GM21717 (cell line): Measurements from ENCODE around the gene ICAM4.

ENCODE experiments used
- ATAC-seq: cut with Tn5 transposase; IDR thresholded peaks from one replicate; pipeline ENCODE4 v1.9.1; 2021; ENCODE audit warnings: mild to moderate bottlenecking, moderate library complexity; ENCODE audit not compliant: unreplicated experiment

Gene ICAM4

DNA sequence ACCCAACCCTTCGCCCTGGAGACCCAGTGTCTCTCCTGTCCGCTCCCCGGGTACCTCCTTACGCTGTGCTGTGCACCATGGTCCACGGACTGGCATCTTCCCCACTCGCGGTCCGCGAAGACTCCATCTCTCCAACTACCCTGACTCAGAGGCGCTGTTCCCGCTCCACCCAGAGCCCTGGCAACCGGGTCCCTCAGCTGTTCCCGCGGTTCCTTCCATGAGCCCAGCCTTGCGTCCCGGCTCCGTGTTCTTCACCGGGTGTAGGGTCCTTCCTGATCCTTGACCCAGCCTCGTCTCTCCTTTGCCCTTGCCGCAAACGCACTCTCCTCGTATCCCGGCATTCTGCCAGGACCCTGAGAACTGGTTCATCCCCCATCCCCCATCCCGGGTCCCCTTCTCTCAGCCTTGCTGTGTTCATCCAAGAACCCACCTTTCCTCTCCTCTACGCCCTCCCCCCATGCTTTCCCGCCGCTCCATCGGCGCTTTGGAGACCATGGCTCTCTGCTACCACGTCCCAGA is 3.7 kb downstream of the ICAM4 start:
- no peak for ATAC-seq

DNA sequence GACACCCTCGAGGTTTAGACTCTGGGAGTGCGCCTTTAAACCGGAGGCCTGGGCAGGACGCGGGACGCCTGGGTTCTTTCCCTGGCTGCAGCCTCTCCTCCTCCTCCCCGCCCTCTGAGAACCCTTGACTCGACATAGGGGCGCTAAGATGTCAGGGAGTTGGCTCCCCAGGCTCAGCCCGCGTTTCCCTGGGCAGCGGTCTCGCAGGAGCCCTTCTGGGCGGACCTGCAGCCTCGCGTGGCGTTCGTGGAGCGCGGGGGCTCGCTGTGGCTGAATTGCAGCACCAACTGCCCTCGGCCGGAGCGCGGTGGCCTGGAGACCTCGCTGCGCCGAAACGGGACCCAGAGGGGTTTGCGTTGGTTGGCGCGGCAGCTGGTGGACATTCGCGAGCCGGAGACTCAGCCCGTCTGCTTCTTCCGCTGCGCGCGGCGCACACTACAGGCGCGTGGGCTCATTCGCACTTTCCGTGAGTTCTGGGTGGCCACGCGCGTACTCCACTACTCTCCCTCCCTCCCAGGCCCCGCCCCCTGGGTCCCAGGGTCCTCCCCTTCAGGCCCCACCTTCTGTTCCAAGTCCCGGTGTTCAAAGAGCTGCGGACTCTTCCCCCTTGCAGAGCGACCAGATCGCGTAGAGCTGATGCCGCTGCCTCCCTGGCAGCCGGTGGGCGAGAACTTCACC is 4.3 kb downstream of the ICAM4 start:
- ATAC-seq = no peak

GRCh38 chr19:10291554-10292205 is 4.9 kb downstream of the ICAM4 start:
- ATAC-seq = peak; percentile 1

GRCh38 chr19:10292206-10292788 is 5.5 kb downstream of the ICAM4 start:
- peak; percentile 34 for ATAC-seq

DNA sequence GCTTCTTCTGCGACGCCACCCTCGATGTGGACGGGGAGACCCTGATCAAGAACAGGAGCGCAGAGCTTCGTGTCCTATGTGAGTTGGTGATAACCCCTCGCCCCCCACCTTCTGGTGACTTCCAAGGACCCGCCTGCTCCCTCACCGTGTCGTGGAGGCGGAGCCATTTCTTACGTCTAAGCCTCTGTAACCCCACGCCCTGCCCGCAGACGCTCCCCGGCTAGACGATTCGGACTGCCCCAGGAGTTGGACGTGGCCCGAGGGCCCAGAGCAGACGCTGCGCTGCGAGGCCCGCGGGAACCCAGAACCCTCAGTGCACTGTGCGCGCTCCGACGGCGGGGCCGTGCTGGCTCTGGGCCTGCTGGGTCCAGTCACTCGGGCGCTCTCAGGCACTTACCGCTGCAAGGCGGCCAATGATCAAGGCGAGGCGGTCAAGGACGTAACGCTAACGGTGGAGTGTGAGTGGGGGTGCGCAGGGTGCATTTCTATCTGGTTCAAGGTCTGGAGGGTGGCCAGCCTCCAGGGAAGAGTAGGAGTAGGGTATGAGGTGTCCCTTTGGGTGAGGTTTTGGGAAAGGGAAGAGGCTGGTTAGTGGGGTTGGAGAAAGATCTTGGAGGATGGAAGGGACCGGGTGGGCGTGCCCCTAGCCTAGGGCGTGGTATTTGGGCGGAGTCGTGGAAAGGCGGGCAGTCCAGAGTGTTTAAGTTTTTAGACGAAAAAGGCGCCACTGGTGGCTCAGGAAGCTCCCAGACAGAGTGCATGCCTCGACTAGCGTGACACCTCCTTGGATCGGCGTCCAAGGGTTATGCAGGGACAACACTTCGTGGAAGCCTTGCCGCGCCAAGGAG is 6.3 kb downstream of the ICAM4 start:
- ATAC-seq = no peak

GRCh38 chr19:10293637-10294367 is 7.0 kb downstream of the ICAM4 start:
- no peak for ATAC-seq

- no peak for ATAC-seq
Observed at GRCh38 chr19:10294368-10294697, 7.6 kb downstream of the ICAM4 start.

DNA sequence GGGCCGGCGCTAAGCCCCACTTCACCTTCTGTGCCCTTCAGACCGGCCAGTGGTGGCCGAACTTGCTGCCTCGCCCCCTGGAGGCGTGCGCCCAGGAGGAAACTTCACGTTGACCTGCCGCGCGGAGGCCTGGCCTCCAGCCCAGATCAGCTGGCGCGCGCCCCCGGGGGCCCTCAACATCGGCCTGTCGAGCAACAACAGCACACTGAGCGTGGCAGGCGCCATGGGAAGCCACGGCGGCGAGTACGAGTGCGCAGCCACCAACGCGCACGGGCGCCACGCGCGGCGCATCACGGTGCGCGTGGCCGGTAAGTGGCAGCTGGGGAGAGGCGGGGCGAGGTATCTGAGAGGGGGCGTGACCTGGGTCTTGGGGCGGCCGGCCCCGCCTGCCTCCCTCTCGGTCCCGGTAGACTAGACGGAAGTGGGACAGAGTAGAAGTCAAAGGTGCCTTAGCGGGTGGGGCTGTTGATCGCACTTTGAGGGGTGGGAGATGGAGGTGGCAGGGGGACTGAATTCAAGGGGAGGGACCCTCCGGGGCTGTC is 8.6 kb downstream of the ICAM4 start:
- no peak for ATAC-seq

DNA sequence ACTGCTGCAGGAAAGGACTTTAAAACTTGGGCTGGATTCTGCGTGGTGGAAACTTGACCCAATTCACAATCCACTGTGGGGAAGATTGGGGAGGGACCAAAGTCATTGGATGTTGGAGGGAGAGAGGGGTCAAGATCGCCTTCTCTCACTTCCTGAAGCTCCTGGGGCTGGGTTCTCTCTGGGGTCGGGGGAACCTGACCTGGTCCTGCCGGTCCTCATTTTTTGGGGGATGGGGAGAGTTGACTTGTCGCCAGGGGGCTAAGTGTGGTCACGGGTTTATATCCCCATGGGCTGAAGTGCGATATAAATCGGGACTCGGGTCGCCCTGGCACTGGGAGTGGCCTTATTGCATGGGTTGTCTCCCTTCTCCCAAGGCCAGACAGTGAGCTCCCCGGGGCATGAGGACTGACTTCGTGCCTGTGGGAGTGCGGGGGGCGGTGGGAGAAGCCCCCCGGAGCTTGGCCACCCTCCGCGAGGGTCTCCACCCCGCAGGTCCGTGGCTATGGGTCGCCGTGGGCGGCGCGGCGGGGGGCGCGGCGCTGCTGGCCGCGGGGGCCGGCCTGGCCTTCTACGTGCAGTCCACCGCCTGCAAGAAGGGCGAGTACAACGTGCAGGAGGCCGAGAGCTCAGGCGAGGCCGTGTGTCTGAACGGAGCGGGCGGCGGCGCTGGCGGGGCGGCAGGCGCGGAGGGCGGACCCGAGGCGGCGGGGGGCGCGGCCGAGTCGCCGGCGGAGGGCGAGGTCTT is 9.3 kb downstream of the ICAM4 start:
- no peak for ATAC-seq

DNA sequence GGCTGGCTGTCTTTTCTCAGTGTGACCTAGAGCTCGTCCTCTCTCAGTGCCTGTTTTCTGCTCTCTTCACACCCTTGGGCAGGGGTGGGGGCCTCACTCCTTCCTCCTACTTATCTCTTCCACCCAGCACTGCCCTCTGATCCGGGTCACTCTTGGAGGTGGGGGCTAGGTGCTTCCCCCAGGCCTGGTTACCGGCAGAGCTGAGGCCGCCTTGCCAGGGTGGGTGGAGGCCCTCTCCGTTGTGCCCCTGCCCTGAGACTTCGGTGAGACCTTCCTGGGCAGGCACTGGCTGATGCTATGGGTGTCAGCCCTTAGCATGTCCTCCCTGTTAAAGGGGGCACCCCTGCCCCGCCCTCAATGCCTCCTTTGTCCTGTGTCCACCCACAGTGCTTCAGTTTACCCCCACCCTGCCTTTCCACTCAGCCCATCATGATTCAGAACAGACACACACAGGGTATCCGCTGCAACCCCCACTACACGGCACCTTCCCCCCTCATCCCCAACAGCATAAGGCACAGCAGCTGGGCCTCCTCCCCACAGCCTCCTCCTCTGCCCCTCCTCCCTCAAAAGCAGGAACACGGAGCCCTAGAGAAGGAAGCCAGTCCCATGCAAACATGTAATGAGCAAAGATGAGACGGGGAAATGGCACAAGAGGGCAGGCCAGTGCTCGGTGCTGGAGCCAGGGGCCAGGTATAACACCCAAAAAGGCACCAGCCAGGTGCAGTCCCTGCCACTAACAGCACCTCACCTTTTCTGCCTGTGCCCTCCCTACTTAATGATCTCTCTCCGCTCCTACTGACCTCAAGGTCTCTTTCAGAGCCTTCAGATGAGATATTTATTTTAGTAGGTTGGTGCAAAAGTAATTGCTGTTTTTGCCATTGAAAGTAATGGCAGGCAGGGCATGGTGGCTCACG is 13.0 kb downstream of the ICAM4 start:
- no peak for ATAC-seq

DNA sequence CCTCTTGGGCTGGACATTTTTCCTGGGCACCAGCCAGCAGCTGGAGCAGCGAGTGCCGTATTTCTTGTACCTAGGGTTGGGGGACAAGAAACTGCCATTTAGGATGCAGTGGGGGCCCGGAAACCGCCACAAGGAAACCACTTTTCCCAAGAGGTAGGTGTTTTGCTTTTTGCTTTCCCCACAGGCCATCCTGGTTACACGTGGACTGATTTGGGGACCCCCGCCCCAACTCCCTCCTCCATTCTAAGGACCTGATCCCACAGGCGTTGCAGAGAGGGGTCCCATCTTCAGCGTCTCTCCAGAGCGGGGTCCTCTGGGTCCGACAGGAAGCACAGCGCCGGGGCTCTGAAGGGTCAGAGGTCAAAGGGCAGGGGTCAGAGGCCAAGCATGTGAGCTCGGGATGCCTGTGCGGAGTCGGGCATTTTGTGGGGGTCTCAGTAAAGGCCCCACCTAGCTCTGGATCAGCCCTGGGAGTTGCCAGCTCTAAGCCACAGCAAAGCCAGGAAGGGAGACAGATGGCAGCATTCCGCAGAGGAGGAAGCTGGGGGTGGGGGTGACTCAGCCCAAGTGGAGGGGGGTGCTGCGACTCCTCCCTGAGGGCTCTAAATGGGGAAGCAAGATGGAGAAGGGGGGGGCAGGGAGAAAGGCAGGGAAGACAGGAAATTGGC is 18.5 kb downstream of the ICAM4 start:
- no peak for ATAC-seq

GRCh38 chr19:10306327-10306726 is 19.6 kb downstream of the ICAM4 start:
- ATAC-seq = no peak

DNA sequence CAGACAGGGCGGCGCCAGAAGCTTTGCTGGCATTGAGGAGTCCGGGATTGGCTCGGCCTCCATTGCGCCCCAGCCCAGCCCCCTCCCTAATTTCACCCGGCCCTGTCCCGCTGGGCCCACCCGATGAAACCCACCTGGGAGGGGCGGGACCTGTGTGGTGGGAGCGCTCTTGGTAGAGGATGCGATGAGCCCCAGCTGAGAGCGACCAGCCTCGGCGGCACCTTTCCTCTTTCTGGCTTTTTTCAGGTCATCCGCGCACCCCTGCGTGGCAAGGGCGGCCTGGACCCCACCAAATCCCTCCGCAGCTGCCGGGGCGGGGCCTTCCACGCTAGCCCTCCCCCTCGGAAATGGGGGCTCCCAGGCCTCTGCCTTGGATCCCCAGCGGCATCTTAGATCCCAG is 22.7 kb downstream of the ICAM4 start, which contains the start of gene ZGLP1:
TSS of gene ZGLP1 (minus strand) at position 393 of the 400 bp plus-strand sequence.
- ATAC-seq = no peak

- ATAC-seq = no peak
Observed at GRCh38 chr19:10315335-10316214, 28.8 kb downstream of the ICAM4 start, which contains the start of gene FDX2. Gene FDX2, minus strand, starts transcription at chr19:10316015. Its CDS starts 19 bp downstream, at chr19:10315996.

- ATAC-seq = no peak
Observed at GRCh38 chr19:10316229-10317044, 29.7 kb downstream of the ICAM4 start.
